GM13976 (cell line): ENCODE measurements around the gene GALNT9.

Experiments
- DNase-seq: peaks from one replicate; pipeline ENCODE4 v3.0.0; 2012; ENCODE audit warnings: low spot score
- CTCF ChIP-seq: IDR thresholded peaks from 2 replicates; pipeline ENCODE4 v1.5.1; 2012; ENCODE audit warnings: borderline replicate concordance, mild to moderate bottlenecking; ENCODE audit not compliant: insufficient read depth; ENCODE audit errors: extremely low read depth, missing control alignments, control extremely low read depth
- in situ Hi-C: fragments of 300-500 bp; cut with MboI; formaldehyde crosslinking; loops from one replicate; pipeline ENCODE4 v1.12.0; 2022; ENCODE audit warnings: low sequenced_read_pairs, mixed read lengths, inconsistent platforms; ENCODE audit not compliant: unreplicated experiment

Gene GALNT9

GRCh38 chr12:132337557-132337956 lies 8.2 kb upstream of the GALNT9 start:
- no peak for TF ChIP-seq CTCF
- in situ Hi-C loops, result no loop called here
- DNase-seq, result no peak

GRCh38 chr12:132336451-132337413 lies 7.3 kb upstream of the GALNT9 start:
- DNase-seq, result no peak
- in situ Hi-C loops, result no loop called here
- TF ChIP-seq CTCF, result no peak

- TF ChIP-seq CTCF, result no peak
- no peak for DNase-seq
- in situ Hi-C loops, result no loop called here
These were observed 5.9 kb upstream of the GALNT9 start for GRCh38 chr12:132335179-132335756.

- in situ Hi-C loops, result no loop called here
- no peak for TF ChIP-seq CTCF
- DNase-seq, result no peak
These were observed 4.4 kb upstream of the GALNT9 start for GRCh38 chr12:132333766-132334165.

GRCh38 chr12:132333273-132333672 lies 3.9 kb upstream of the GALNT9 start:
- DNase-seq, result no peak
- no peak for TF ChIP-seq CTCF
- in situ Hi-C loops, result no loop called here

GRCh38 chr12:132330549-132330881 lies 1.1 kb upstream of the GALNT9 start:
- no peak for TF ChIP-seq CTCF
- in situ Hi-C loops, result no loop called here
- DNase-seq, result no peak
